Sigmoid colon (tissue), 4 donors: ENCODE results near the gene ROM1.

Source experiments
- EP300 ChIP-seq, 4 donors: sonication (generic); formaldehyde crosslinking; IDR thresholded peaks; one replicate each; pipeline ENCODE4 v1.6.1; 2017; ENCODE audit warnings: antibody characterized with exemption in 4 of 4
- TF ChIP-seq, protein P1 (sequence below), 4 experiments: fragments of 450-650 bp in 3 of 4; fragments of 200-600 bp in 1 of 4; IDR thresholded peaks; one replicate each; pipeline ENCODE4 v1.5.1; 2016 to 2019; ENCODE audit warnings: antibody characterized with exemption in 4 of 4, mild to moderate bottlenecking in 3 of 4, moderate library complexity in 2 of 4

DNA sequence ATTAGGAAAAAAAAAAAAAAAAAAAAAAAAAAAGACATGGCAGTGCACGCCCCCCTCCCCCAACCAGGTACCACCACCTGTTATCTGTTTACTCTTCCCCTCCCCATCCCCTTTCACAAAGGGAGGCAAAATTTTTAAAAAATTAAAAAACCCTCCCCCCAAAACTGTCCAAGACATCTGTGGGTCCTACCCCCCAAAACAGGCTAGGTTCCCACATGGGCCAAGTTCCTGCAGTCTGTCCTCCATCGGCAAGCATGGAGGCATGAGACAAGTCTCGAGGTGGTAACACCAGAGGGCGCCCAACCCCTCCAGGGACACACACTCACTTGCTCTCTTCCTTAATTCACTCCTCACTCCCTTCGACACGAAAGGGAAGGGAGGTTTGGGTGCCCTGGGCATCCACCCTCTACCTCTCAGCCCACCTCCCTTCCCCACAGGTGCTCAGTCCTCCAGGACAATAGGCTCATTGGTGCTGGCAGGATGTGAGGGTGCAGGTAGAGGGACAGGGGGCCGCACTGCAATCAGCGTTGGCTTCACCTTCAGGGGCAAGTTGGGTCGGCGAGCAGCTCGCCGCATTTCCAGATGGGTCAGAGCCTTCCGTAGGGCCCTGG is 19.5 kb upstream of the ROM1 start:
- TF ChIP-seq EP300 (IDR thresholded peaks at IDR 0.05): no peak
- TF ChIP-seq, protein P1, sequence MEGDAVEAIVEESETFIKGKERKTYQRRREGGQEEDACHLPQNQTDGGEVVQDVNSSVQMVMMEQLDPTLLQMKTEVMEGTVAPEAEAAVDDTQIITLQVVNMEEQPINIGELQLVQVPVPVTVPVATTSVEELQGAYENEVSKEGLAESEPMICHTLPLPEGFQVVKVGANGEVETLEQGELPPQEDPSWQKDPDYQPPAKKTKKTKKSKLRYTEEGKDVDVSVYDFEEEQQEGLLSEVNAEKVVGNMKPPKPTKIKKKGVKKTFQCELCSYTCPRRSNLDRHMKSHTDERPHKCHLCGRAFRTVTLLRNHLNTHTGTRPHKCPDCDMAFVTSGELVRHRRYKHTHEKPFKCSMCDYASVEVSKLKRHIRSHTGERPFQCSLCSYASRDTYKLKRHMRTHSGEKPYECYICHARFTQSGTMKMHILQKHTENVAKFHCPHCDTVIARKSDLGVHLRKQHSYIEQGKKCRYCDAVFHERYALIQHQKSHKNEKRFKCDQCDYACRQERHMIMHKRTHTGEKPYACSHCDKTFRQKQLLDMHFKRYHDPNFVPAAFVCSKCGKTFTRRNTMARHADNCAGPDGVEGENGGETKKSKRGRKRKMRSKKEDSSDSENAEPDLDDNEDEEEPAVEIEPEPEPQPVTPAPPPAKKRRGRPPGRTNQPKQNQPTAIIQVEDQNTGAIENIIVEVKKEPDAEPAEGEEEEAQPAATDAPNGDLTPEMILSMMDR (IDR thresholded peaks at IDR 0.05): peak; percentile 34 to 53 (median 40)
